Endothelial cell of umbilical vein (primary cell): ENCODE results near the gene THAP11. TPM values are rescaled to one million over a fixed set of nuclear protein-coding genes. Genes with fewer than 3 reads are reported as not detected.

ENCODE experiments used
- BruUV-seq: library from RNA; stranded (reverse); fragments of 400-500 nt; replicated peaks from 2 replicates; lab custom pipeline; 2021; lab: Mats Ljungman, UMichigan
- CTCF ChIA-PET: fragments of 300-600, 350-600 bp; sonication (Branson Sonifier 250); formaldehyde crosslinking; loops from one replicate; lab custom pipeline; 2021; ENCODE audit warnings: antibody characterized with exemption, inconsistent platforms; lab: Charles Lee
- POLR2A ChIA-PET: fragments of 300-600, 350-600 bp; sonication (Branson Sonifier 250); formaldehyde crosslinking; loops from one replicate; lab custom pipeline; 2021; ENCODE audit warnings: antibody characterized with exemption, inconsistent platforms; lab: Charles Lee
- DNase-seq: peaks from one replicate; pipeline ENCODE4 v3.0.0-alpha.2; 2011; ENCODE audit warnings: low read depth, low spot score
- FAIRE-seq: peaks from 2 replicates; lab custom pipeline; 2011; peaks lifted over from hg19 to GRCh38; lab: Jason Lieb, UNC
- H2AFZ ChIP-seq: 2 replicates; pipeline ENCODE4 v1.6.0; 2012; ENCODE audit warnings: low read depth, low read length, control low read depth, inconsistent platforms
- H3K27ac ChIP-seq: 2 replicates; pipeline ENCODE4 v1.5.1; 2011; ENCODE audit warnings: low read depth, mild to moderate bottlenecking, control low read depth, low read length, moderate library complexity; ENCODE audit not compliant: insufficient read depth
- H3K27me3 ChIP-seq, 2 experiments: 2 replicates each; pipeline versions ENCODE4 v1.6.0 to v1.6.1; 2011; ENCODE audit warnings: low read length in 2 of 2, mixed read lengths in 1 of 2; ENCODE audit not compliant: control insufficient read depth in 2 of 2, insufficient read depth in 2 of 2
- H3K36me3 ChIP-seq, 2 experiments: 2 replicates in 1 of 2; 3 replicates in 1 of 2; pipeline ENCODE4 v1.5.1; 2011; ENCODE audit warnings: low read length in 2 of 2, mild to moderate bottlenecking in 1 of 2, moderate library complexity in 1 of 2; ENCODE audit not compliant: control insufficient read depth in 2 of 2, insufficient read depth in 2 of 2; ENCODE audit errors: extremely low read depth in 1 of 2
- H3K4me1 ChIP-seq: 3 replicates; pipeline ENCODE4 v1.5.1; 2011; ENCODE audit warnings: mild to moderate bottlenecking, low read length; ENCODE audit not compliant: control insufficient read depth, insufficient read depth; ENCODE audit errors: extremely low read depth
- H3K4me2 ChIP-seq: 2 replicates; pipeline ENCODE4 v1.6.1; 2011; ENCODE audit warnings: low read length, control low read depth, mixed read lengths; ENCODE audit not compliant: insufficient read depth
- H3K4me3 ChIP-seq, 3 experiments: fragments of 200-600 bp in 1 of 3; sonication (generic), shearing (Covaris generic) in 1 of 3; replicated peaks in 1 of 3; 2 replicates each; pipeline ENCODE4 v1.5.1; 2011 to 2016; ENCODE audit warnings: control low read depth in 3 of 3, low read length in 3 of 3, mild to moderate bottlenecking in 2 of 3, inconsistent platforms in 1 of 3, low read depth in 1 of 3, moderate library complexity in 1 of 3; ENCODE audit not compliant: insufficient read depth in 1 of 3
- H3K79me2 ChIP-seq: 2 replicates; pipeline ENCODE4 v1.6.0; 2012; ENCODE audit warnings: low read length, inconsistent platforms; ENCODE audit not compliant: control insufficient read depth, insufficient read depth
- H3K9ac ChIP-seq: replicated peaks from 2 replicates; pipeline ENCODE3; 2011; ENCODE audit warnings: low read length, control low read depth; ENCODE audit not compliant: insufficient read depth; ENCODE audit errors: extremely low read depth
- H3K9me1 ChIP-seq: replicated peaks from 3 replicates; pipeline ENCODE4 v1.6.0; 2011; ENCODE audit warnings: mild to moderate bottlenecking, low read length; ENCODE audit not compliant: control insufficient read depth, insufficient read depth; ENCODE audit errors: extremely low read depth
- H3K9me3 ChIP-seq: replicated peaks from 2 replicates; pipeline ENCODE4 v1.5.1; 2012; ENCODE audit warnings: low read length, inconsistent platforms; ENCODE audit not compliant: control insufficient read depth, insufficient read depth
- H4K20me1 ChIP-seq: replicated peaks from 2 replicates; pipeline ENCODE3; 2011; ENCODE audit warnings: mild to moderate bottlenecking, low read length; ENCODE audit not compliant: control insufficient read depth, insufficient read depth; ENCODE audit errors: extremely low read depth
- EZH2 ChIP-seq: IDR thresholded peaks from 2 replicates; pipeline ENCODE4 v1.6.1; 2012; ENCODE audit warnings: borderline replicate concordance, low read depth, mild to moderate bottlenecking, moderate library complexity, low read length, inconsistent platforms; ENCODE audit not compliant: severe bottlenecking
- FOS ChIP-seq: IDR thresholded peaks from 2 replicates; pipeline ENCODE4 v1.6.1; 2011; ENCODE audit warnings: mild to moderate bottlenecking, low read length, moderate library complexity, borderline replicate concordance; ENCODE audit not compliant: insufficient read depth
- GATA2 ChIP-seq: IDR thresholded peaks from 2 replicates; pipeline ENCODE4 v1.7.0; 2011; ENCODE audit warnings: low read depth, mild to moderate bottlenecking, moderate library complexity, mixed read lengths, low read length; ENCODE audit not compliant: insufficient read length, insufficient read depth
- JUN ChIP-seq: IDR thresholded peaks from 2 replicates; pipeline ENCODE4 v1.6.1; 2011; ENCODE audit warnings: borderline replicate concordance, low read depth; ENCODE audit not compliant: insufficient read length, insufficient read depth
- MAX ChIP-seq: IDR thresholded peaks from 2 replicates; pipeline ENCODE4 v1.6.1; 2011; ENCODE audit not compliant: insufficient read depth, insufficient read length
- MYC ChIP-seq: IDR thresholded peaks from one replicate; pipeline ENCODE4 v1.6.1; 2011; ENCODE audit warnings: mild to moderate bottlenecking, low read depth, low read length
- POLR2A ChIP-seq: IDR thresholded peaks from 2 replicates; pipeline ENCODE4 v1.6.1; 2012; ENCODE audit warnings: low read depth, mild to moderate bottlenecking, control low read depth, low read length
- POLR2AphosphoS5 ChIP-seq: IDR thresholded peaks from 2 replicates; pipeline ENCODE4 v1.6.1; 2012; ENCODE audit warnings: low read depth, mild to moderate bottlenecking, control low read depth, low read length, moderate library complexity; ENCODE audit not compliant: insufficient read depth
- dilution Hi-C: fragments of 300-500 bp; cut with MboI; formaldehyde crosslinking; loops from one replicate; pipeline ENCODE4 v1.15.0; 2019; ENCODE audit warnings: low sequenced_read_pairs; ENCODE audit not compliant: extremely low pct_ligation_motif_present
- intact Hi-C: fragments of 100-400 bp; cut with micrococcal nuclease; formaldehyde crosslinking; loops from one replicate; pipeline ENCODE4 v1.10.0; 2022
- polyA plus RNA-seq, 4 experiments: library from polyadenylated mRNA; depleted of rRNA in 3 of 4; stranded (reverse) in 3 of 4; unstranded in 1 of 4; fragments of >200 nt; gene quantifications; 2 replicates each; pipeline versions ENCODE4 v1.2.1 to v1.2.3, GENCODE V29; 2011 to 2012; ENCODE audit warnings: missing spikeins in 1 of 4
- total RNA-seq: library from RNA; stranded (reverse); gene quantifications from 2 replicates; pipeline ENCODE4 v1.2.3, GENCODE V29; 2021
- TF ChIP-seq, protein P1 (sequence below), 2 donors: IDR thresholded peaks; 1 replicate in 1 of 2; 2 replicates in 1 of 2; pipeline ENCODE4 v1.5.1; 2011; ENCODE audit warnings: low read length in 2 of 2, mild to moderate bottlenecking in 2 of 2, moderate library complexity in 2 of 2, control low read depth in 1 of 2, inconsistent platforms in 1 of 2, low read depth in 1 of 2; ENCODE audit not compliant: insufficient read depth in 1 of 2; ENCODE audit errors: extremely low read depth in 1 of 2

The THAP11 gene
- total and polyA plus RNA-seq, 2 donors (not counting 3 experiments of a cell fraction or from before 2014, with no cell fraction given) = 24.0 to 25.9 TPM

DNA sequence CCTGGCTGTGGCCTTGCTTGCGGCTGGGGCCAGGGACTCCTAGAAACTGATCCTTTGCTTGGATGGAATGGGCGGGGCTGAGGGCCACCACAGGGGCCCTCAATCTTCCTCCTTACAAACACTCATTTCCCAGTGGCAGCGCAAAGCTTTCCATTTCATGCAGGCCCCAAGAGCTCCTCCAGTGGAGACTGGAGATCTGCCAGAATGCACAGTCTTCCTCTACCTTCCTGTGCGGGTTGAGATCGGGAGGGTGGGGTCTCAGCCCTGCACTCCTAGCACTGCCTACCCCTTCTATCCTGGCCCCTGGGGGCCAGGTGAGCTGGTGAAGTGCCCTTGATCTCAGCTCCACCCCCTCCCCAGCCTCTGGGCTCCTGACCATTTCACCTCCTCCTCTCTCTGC is 44.3 kb downstream of the THAP11 start:
- TF ChIP-seq JUN = no peak
- TF ChIP-seq MYC = no peak
- TF ChIP-seq POLR2AphosphoS5 = no peak
- TF ChIP-seq MAX = no peak
- TF ChIP-seq POLR2A = no peak
- TF ChIP-seq GATA2 = no peak
- TF ChIP-seq EZH2 = no peak
- TF ChIP-seq FOS = no peak
- TF ChIP-seq, protein P1, sequence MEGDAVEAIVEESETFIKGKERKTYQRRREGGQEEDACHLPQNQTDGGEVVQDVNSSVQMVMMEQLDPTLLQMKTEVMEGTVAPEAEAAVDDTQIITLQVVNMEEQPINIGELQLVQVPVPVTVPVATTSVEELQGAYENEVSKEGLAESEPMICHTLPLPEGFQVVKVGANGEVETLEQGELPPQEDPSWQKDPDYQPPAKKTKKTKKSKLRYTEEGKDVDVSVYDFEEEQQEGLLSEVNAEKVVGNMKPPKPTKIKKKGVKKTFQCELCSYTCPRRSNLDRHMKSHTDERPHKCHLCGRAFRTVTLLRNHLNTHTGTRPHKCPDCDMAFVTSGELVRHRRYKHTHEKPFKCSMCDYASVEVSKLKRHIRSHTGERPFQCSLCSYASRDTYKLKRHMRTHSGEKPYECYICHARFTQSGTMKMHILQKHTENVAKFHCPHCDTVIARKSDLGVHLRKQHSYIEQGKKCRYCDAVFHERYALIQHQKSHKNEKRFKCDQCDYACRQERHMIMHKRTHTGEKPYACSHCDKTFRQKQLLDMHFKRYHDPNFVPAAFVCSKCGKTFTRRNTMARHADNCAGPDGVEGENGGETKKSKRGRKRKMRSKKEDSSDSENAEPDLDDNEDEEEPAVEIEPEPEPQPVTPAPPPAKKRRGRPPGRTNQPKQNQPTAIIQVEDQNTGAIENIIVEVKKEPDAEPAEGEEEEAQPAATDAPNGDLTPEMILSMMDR (IDR thresholded peaks at IDR 0.05; ENCODE audit: extremely low read depth in 1 of 2, insufficient read depth in 1 of 2, low read depth in 1 of 2, low read length in 2 of 2) = no peak
- POLR2A ChIA-PET = no interaction called here
- CTCF ChIA-PET = interaction anchor here (0.8 to 5.4 kb wide), 5 partner anchors 23 to 154 kb away, joined by 3 to 106 read pairs (median 4); no protein-coding TSS in a partner anchor
- no peak for DNase-seq
- Histone ChIP-seq H2AFZ (no peak overlapping the region), H3K4me1 (no peaks in the 10 kb centered on the region), H3K9me3 (no peaks in the 10 kb centered on the region), H3K9ac (no peak overlapping the region), H3K27ac (no peak overlapping the region), H3K9me1 (no peaks in the 10 kb centered on the region), H3K4me2 (no peak overlapping the region), H3K36me3 (peaks cover 3 to 44% of the 10 kb centered on the region in 2 experiments), H4K20me1 (no peaks in the 10 kb centered on the region), H3K4me3 (no peak overlapping the region), H3K79me2 (no peaks in the 10 kb centered on the region), H3K27me3 (no peaks in the 10 kb centered on the region)
- no peak for FAIRE-seq
- intact Hi-C loops = no loop called here
- no TSS peak for BruUV-seq
- dilution Hi-C loops = no loop called here
